Measurements from ENCODE around the gene MTX1.
A peak's percentile ranks its signal among the peaks of the same experiment; 100 is the strongest.
"Not testable (repeated sequence)": the region's sequence is repeated elsewhere in the genome, so short reads cannot be mapped to it uniquely, and the experiment has no call there.

MTX1 gene

GRCh38 chr1:155235375-155235774, 26.9 kb downstream of the MTX1 start:
- DNase-seq (ENCODE audit: low read depth in 2 of 2), result not testable (repeated sequence)

- no peak for DNase-seq (ENCODE audit: low read depth in 2 of 2)
Measured at GRCh38 chr1:155236451-155236850, 28.0 kb downstream of the MTX1 start.

- peak in 1 of 2 donors; percentile 29 for DNase-seq (ENCODE audit: low read depth in 2 of 2)
Measured at GRCh38 chr1:155241069-155241679, 32.7 kb downstream of the MTX1 start.

GRCh38 chr1:155241841-155242264, 33.4 kb downstream of the MTX1 start:
- no peak for DNase-seq (ENCODE audit: low read depth in 2 of 2)

- DNase-seq (ENCODE audit: low read depth in 2 of 2), result no peak
Measured at GRCh38 chr1:155242805-155243358, 34.4 kb downstream of the MTX1 start.

- DNase-seq (ENCODE audit: low read depth in 2 of 2), result peak; percentile 94 to 95
Measured at GRCh38 chr1:155244368-155245162, 36.1 kb downstream of the MTX1 start.

- DNase-seq (ENCODE audit: low read depth in 2 of 2), result no peak
Measured at GRCh38 chr1:155245163-155245524, 36.6 kb downstream of the MTX1 start.

- not testable (repeated sequence) for DNase-seq (ENCODE audit: low read depth in 2 of 2)
Measured at GRCh38 chr1:155246796-155247195, 38.3 kb downstream of the MTX1 start.

- DNase-seq (ENCODE audit: low read depth in 2 of 2), result no peak
Measured at GRCh38 chr1:155247667-155248553, 39.4 kb downstream of the MTX1 start.

DNA sequence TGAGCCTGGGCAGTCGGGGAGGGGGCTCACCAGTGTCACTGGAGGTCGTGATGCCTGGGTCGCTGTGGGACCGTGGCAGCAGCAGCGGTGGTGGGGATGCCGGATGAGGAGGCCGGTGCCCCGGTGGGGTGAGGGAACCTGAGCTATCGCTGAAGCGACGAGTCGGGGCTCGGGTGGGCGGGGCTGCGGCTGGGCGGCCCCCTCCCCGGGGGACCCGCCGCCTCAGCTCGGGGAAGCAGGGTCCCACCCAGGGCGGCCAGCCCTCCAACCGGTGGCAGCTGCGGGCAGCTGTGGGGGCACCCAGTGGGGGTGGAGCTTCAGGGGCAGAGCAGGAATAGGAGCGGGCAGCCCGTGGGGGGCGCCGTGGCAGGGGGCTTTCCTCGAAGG, 41.7 kb downstream of the MTX1 start:
- no peak for DNase-seq (ENCODE audit: low read depth in 2 of 2)

DNA sequence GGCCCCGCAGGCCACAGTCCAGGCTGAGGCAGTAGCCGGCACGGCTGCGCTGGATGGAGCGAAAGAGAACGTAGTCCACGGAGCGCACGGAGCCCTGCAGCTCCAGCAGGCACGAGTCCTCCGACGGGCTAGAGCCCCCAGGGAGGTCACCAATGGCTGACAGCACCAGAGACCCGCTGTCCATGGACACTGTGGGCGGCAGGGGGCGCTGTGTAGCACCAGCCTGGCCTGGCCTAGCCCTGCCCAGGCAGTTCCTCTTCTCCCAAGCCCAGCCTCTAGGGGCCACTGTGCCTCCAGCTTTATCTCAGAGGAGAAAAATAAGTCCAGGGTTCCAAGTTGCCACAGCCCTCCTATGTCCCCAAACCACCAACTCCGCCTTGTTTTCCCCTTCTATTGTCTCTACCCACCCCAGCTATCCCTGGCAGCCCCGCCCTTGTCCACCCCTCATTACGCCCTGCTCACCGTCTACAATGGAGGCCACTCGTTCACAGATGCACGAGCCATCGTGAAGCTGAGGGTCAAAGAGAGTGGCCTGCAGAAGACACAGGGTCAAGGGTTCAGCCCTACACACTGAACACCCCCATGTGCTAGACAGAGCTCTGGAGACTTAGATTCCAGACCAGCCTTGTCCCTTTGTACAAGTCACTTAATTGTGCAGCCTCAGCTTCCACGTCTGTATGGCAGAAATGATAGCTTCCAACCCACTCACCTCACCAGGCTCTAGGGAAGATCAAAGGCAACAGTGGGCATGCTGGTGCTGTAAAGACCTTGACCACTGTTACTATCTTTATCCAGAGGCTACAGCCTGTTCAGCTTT, 42.3 kb downstream of the MTX1 start:
- peak; percentile 91 to 96 for DNase-seq (ENCODE audit: low read depth in 2 of 2)

DNA sequence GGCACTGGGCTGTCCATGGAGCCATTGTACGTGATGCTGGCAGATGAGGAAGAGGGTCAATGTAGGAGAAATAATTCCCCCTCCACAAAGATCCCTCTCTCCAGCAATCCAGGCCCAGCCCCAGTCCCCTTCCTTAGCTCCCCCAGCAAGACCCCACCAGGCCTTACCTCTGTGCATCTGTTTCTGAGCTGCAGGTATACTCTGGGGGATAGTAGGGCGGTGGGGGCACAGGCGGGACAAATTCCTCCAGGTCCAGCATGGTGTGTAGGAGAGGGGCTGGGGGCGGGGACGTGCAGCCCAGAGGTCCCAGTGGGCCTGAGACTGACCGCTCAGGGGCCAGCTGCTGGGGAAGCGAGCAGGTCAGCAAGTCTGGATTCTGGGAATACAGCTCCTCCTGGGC, 43.1 kb downstream of the MTX1 start:
- no peak for DNase-seq (ENCODE audit: low read depth in 2 of 2)

DNA sequence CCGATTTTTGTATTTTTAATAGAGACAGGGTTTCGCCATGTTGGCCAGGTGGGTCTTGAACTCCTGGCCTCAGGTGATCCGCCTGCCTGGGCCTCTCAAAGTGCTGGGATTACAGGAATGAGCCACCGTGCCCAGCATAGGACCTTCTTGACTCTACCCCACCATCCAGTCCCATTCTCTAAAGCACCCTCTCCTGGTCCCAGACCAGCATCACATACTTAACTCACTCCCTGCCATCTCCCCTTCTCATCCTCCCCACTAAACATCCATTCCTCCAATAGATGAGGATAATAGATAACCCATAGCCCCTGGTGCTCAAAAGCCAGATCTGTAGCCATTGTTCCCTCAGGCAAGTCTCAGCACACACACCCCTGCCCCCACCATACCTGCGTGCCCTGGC, 44.7 kb downstream of the MTX1 start:
- DNase-seq (ENCODE audit: low read depth in 2 of 2), result no peak

DNA sequence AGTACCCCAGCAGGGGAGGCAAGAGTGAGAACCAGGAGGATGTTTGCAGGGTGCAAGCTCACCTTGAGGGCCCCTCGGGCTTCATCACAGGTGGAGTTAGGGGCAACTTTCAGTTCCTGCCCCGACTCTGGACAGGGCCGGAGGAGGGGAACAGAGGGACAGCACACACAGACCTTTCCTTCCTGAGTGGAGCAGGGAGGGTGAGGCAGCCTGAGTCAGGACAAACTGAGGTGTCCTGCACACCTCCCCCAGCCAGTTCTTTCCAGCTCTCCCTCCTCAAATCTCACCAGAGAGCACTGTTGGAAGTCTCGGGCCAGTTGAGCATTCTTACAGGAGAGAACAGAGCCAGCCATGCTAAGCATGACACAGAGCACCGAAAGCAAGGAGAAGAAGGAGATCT, 45.3 kb downstream of the MTX1 start:
- DNase-seq (ENCODE audit: low read depth in 2 of 2), result no peak

DNA sequence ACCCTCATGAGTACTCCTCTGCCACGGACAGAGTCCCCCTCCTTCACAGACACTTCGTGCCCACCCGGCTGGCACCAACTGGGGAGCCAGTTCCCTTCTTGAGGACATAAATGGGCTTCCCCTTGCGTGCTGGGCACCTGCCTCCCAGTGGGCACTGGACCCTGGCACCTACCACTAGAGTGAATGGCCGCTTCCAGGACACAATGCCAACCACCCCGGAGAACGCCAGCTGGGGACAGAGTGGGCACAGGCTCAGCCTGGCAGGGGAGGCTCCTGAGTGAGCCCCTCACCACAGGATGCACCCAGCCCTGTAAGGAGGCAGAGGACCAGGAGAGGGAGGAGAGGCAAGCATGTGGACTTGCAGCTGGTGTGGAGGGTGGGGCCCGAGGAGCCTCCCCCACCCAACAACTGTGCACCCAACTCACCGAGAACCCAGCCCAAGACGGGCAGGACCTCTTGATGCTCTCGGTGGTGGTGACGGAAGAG, 45.8 kb downstream of the MTX1 start:
- DNase-seq (ENCODE audit: low read depth in 2 of 2), result no peak

DNA sequence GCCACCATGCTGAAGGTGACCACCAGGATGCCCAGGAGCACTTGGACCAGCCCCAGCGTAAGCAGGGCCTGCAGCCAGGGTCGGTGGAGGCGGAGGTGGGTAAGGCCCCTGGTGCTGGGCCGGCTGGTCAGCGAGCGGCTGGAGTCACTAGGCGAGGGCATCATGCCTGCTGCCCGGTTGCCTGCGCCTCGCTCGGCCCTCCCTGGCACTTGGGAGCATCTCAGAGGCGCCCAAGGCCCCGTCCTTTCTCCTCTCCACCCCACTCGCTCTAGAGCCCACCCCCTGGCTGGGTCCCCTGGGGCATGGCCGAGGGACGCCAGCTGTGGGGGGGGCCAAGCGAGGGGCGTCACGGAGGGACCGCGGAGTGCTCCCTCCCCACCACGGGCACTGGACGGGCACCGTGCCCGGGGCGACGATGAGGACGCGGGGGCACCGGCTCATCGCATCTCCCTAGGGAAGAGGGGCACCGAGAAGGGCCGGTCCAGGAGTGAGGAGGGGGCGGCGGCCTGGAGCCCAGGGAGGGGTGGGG, 46.3 kb downstream of the MTX1 start:
- DNase-seq (ENCODE audit: low read depth in 2 of 2), result no peak

DNA sequence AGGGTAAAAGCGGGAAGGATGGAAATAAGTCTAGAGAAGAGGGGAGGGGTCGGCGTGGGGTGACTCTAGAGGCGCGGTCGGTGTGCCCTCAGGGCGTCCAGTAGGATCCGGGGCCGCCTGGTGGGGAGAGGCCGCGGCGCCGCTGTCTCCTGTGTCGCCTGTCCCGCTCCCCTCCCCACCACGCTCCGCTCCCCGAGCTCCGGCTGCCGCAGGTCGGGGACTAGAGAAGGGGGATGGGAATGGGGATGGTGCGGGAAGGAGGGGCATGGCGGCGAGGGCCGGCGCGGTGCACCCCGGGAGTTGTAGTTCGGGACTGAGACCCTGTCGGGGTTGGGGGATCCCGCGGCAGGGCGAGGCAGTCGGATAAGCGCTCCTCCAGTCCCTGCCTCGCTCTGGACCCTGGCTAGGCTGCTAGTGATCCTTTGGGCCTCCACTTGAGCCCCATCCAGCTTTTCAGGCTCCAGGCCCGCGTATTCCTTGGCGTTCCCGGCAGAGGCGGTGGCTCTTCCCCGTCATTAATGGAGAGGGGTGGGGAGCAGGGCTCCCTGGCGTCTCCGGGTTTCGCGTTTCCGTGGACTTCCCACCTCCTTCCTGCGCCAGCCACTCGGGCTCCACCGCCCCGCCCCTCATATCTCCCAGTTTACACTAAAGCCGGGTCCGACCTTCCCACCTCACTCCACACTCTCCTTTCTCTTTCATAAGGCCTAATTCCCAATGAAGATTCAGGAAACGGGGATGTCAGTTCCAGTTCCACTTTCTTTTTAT, 46.9 kb downstream of the MTX1 start, which contains the start of gene ENTREP3:
Gene ENTREP3 (minus strand): TSS at position 241 of the 765 bp plus-strand sequence. CDS start 606 bp downstream, outside the sequence.
- DNase-seq (ENCODE audit: low read depth in 2 of 2), result peak; percentile 69 to 76

DNA sequence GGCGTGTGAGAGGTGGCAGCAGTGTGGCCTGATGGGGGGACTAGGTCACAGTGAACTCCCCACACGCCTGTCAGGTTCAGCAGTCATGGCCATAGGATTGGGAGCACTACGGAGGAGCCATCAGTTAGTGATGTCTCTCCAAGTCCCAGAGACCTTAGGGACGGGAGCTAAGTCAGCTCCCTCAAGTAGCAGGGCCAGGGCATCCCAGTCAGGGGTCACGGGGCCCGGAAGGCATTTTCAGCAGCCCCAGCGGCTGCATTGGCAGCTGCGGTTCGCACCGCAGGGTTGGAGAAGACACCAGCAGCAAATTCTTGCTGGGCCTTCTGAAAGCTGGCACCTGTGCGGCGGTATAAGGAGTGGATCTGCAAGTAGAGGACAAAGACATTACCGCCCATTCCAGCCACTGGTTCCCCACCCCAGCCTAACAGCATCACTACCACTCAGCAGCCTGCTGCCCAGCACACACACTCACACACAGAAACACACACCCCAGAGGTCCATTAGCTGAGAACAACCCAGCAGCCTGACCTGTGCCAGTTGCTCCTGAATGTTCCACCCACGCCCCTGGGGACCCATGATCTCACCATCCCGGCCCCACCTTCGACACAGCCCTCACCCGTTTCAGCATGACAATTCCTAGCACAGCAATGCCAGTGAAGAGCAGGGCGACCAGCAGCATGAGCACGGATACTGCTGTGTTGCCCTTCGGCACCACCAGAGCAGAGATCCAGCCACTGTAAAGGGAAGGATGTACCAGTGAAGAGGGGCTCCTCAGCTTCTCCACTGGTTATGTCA, 47.8 kb downstream of the MTX1 start:
- no peak for DNase-seq (ENCODE audit: low read depth in 2 of 2)

- no peak for DNase-seq (ENCODE audit: low read depth in 2 of 2)
Measured at GRCh38 chr1:155260276-155260675, 51.8 kb downstream of the MTX1 start.
